Fibroblast of lung (primary cell): Measurements from ENCODE around the gene CNOT8.

Experiments used
- EZH2 ChIP-seq: IDR thresholded peaks from 2 replicates; pipeline ENCODE4 v1.5.1; 2012; ENCODE audit warnings: low read length, control low read depth, mild to moderate bottlenecking; ENCODE audit errors: missing control alignments
- TF ChIP-seq, protein P1 (sequence below), 2 donors: IDR thresholded peaks in 1 of 2; conservative IDR thresholded peaks in 1 of 2; 1 replicate in 1 of 2; 2 replicates in 1 of 2; pipeline ENCODE4 v1.5.1; 2011 to 2012; ENCODE audit warnings: low read length in 2 of 2, control low read depth in 1 of 2, inconsistent platforms in 1 of 2, low read depth in 1 of 2, mild to moderate bottlenecking in 1 of 2

GRCh38 chr5:154871734-154872133 lies 13.3 kb downstream of the CNOT8 start:
- TF ChIP-seq, protein P1, sequence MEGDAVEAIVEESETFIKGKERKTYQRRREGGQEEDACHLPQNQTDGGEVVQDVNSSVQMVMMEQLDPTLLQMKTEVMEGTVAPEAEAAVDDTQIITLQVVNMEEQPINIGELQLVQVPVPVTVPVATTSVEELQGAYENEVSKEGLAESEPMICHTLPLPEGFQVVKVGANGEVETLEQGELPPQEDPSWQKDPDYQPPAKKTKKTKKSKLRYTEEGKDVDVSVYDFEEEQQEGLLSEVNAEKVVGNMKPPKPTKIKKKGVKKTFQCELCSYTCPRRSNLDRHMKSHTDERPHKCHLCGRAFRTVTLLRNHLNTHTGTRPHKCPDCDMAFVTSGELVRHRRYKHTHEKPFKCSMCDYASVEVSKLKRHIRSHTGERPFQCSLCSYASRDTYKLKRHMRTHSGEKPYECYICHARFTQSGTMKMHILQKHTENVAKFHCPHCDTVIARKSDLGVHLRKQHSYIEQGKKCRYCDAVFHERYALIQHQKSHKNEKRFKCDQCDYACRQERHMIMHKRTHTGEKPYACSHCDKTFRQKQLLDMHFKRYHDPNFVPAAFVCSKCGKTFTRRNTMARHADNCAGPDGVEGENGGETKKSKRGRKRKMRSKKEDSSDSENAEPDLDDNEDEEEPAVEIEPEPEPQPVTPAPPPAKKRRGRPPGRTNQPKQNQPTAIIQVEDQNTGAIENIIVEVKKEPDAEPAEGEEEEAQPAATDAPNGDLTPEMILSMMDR (conservative IDR thresholded peaks at IDR 0.05 in 1 of 2, IDR thresholded peaks at IDR 0.05 in 1 of 2; ENCODE audit: low read depth in 1 of 2, low read length in 2 of 2): no peak
- no peak for TF ChIP-seq EZH2
